ENCODE data around the gene SAMD5. TPM values are rescaled to one million over a fixed set of nuclear protein-coding genes. Genes with fewer than 3 reads are reported as not detected.
A peak's percentile ranks its signal among the peaks of the same experiment; 100 is the strongest.

Gene SAMD5
- total RNA-seq, 1 donor from 2014 or later = 7.3 TPM

- DNase-seq (ENCODE audit: low spot score) = no peak
Observed at GRCh38 chr6:147567141-147567805, 58.8 kb downstream of the SAMD5 start.

- no peak for DNase-seq (ENCODE audit: low spot score)
Observed at GRCh38 chr6:147569788-147570187, 61.3 kb downstream of the SAMD5 start.

GRCh38 chr6:147570681-147571080, 62.2 kb downstream of the SAMD5 start:
- DNase-seq (ENCODE audit: low spot score) = no peak

GRCh38 chr6:147577488-147577887, 69.0 kb downstream of the SAMD5 start:
- DNase-seq (ENCODE audit: low spot score) = no peak

DNA sequence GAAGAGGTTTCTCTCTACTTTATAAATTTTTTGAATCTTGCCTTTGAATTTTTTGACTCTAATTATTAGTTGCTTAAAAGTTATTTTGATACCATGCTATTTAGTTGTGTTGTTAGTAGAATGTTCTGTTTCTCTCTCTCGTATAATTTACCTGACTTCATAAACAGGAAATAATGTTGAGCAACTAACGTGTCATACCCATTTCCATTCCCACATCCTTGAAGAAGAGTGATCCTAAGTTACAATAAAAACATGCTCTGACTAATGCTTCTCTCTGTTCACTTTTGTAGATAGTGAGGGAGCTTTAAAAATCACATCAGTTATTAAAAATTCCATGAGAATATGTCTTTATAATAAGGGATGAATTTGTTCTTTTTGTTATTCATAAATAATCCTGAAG, 69.7 kb downstream of the SAMD5 start:
- DNase-seq (ENCODE audit: low spot score) = no peak

- DNase-seq (ENCODE audit: low spot score) = no peak
Observed at GRCh38 chr6:147578883-147579282, 70.4 kb downstream of the SAMD5 start.

GRCh38 chr6:147579667-147580066, 71.2 kb downstream of the SAMD5 start:
- DNase-seq (ENCODE audit: low spot score) = no peak

GRCh38 chr6:147582991-147583390, 74.5 kb downstream of the SAMD5 start:
- DNase-seq (ENCODE audit: low spot score) = no peak

- DNase-seq (ENCODE audit: low spot score) = no peak
Observed at GRCh38 chr6:147585256-147585655, 76.8 kb downstream of the SAMD5 start.

DNA sequence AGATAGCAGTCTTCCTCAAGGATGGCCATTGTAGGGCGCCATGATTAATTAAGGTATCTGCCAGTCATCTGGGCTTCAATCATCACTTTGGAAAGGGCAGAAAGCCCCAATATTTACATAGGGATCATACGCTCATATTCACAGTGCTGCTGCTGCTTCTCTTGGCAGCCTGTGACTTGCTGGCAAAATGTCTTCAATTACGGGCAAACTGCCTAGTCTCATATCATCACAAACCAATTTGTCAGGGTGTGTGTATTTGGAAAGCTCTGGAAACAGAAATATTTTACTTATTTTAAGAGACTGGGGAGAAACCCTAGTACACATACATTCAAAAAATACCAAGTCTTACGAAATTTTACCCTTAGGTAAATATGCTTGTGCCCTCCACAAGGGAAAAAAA, 77.6 kb downstream of the SAMD5 start:
- DNase-seq (ENCODE audit: low spot score) = peak; percentile 28

DNA sequence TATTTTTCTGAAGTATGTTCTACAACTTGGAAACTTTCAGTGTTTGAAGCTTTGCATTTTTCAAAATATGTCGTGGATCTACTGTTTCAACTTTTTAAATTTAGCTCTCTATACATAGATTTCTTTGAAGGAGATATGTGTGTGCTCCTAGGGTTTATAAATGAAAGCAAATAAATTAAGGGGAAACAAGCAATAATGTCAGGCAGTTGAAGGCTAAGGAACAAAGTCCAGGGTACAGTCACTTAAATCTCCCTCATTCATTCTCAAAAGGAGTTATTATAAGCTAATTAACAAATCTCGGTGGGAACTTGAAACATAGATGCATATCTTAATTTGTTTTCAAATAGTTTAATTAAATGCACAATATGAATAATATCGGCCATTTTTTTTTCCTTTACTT, 79.4 kb downstream of the SAMD5 start:
- DNase-seq (ENCODE audit: low spot score) = no peak

DNA sequence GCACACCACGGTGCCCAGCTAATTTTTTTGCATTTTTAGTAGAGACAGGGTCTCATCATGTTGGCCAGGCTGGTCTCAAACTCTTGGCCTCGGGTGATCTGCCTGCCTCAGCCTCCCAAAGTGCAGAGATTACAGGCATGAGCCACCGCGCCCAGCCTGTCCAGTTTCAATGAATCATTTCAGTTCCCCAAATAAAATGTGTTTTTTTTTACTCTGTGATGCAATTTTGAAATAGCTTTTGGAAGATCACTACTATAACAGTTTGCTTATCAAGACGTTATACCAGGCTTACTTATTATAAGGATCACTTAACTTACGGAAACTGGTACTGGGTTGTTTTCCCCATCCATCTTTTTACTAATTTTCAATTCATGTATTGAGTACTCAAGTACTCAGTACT, 80.0 kb downstream of the SAMD5 start:
- DNase-seq (ENCODE audit: low spot score) = no peak

GRCh38 chr6:147589739-147590250, 81.3 kb downstream of the SAMD5 start:
- DNase-seq (ENCODE audit: low spot score) = no peak

- DNase-seq (ENCODE audit: low spot score) = no peak
Observed at GRCh38 chr6:147595961-147596360, 87.5 kb downstream of the SAMD5 start.

DNA sequence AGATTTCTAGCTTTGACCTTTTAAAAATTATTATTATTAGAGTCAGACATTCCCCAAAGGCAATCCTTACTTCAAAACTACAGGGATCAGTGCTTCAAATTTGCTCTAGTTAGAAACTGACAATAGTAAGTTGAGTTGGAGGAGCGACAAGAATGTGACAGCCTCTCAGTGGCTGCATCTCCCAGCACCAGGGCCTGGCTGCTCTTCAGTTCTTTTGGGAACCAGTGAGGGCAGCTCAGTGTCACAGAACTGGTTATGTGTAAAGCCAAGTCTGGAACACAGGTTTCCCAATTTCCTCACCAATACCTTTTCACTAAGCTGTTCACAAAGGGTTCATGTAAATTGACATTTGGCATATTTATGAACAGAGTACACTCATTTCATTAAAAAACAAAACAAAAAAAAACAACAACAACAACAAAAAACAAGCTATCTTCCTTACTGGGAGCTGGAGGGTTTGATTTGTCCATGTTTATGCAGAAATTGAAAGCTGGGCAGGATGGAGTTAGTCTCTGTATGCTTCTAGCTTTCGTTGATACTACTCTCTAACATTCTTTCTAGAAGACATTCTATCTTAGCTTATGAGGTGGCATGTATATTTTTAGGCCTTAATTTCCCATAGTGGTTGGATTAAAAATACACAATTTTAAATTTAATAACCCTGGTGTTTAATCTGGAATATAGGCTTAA, 95.0 kb downstream of the SAMD5 start:
- no peak for DNase-seq (ENCODE audit: low spot score)

- no peak for DNase-seq (ENCODE audit: low spot score)
Observed at GRCh38 chr6:147604373-147604772, 95.9 kb downstream of the SAMD5 start.

GRCh38 chr6:147611992-147612391, 103.5 kb downstream of the SAMD5 start:
- no peak for DNase-seq (ENCODE audit: low spot score)

- DNase-seq (ENCODE audit: low spot score) = no peak
Observed at GRCh38 chr6:147614501-147614900, 106.0 kb downstream of the SAMD5 start.

- no peak for DNase-seq (ENCODE audit: low spot score)
Observed at GRCh38 chr6:147615659-147616456, 107.4 kb downstream of the SAMD5 start.

DNA sequence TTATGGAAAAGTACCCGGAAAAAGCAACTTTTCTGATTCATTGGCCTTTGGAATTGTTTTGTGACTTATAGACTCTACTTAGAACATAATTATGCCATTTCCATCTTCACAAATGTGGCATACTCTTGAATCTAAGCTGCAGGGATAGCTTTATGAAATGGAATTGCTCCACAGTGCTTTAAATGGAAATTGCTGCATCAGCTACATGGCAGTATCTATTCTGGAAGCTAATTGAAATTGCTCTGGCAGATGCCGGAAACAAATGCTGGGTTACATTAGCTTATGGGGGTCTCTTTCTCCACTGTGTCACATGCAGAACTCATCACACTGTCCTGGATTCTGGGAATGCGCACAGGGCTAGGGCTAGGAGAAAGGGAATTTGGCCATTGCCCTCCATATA, 108.9 kb downstream of the SAMD5 start:
- DNase-seq (ENCODE audit: low spot score) = no peak

DNA sequence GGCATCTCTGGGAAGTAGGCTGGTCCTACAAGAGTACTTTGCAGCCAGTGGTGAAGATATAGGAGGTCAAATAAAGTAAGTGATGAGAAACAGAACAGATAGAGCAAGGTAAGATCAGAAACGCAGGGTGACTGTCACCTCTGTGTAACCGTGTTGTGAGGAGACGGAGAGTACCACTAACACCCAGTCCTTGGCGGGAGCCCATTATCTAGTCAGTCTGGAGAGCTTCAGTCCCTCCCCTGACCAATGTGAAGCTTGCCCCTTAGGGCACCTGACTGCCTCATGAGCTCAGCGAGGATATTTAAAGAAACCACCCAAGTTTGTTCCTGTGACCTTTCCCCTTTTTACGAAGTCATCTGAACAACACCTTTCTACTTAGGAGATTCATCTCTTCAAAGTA, 110.0 kb downstream of the SAMD5 start:
- DNase-seq (ENCODE audit: low spot score) = no peak

GRCh38 chr6:147618927-147619326, 110.4 kb downstream of the SAMD5 start:
- DNase-seq (ENCODE audit: low spot score) = no peak
